Stomach (tissue), 4 donors: Measurements from ENCODE around the gene SHISAL1.

Experiments
- CTCF ChIP-seq, 7 experiments: fragments of 450-650 bp in 4 of 7; fragments of 200-600 bp in 3 of 7; sonication (generic) in 3 of 7; IDR thresholded peaks; one replicate each; pipeline ENCODE4 v1.5.1; 2016 to 2019; ENCODE audit warnings: antibody characterized with exemption in 7 of 7, control low read depth in 2 of 7, mild to moderate bottlenecking in 1 of 7
- POLR2A ChIP-seq, 4 donors: fragments of 450-650 bp; IDR thresholded peaks; one replicate each; pipeline ENCODE4 v1.6.1; 2016; ENCODE audit warnings: antibody characterized with exemption in 4 of 4, control low read depth in 2 of 4, mild to moderate bottlenecking in 1 of 4, moderate library complexity in 1 of 4

GRCh38 chr22:44212936-44213335, 99.8 kb downstream of the SHISAL1 start:
- no peak for TF ChIP-seq CTCF (IDR thresholded peaks at IDR 0.05)
- no peak for TF ChIP-seq POLR2A (IDR thresholded peaks at IDR 0.05)
